Endothelial cell of umbilical vein (primary cell): Measurements from ENCODE around the gene COPZ2. TPM values are rescaled to one million over a fixed set of nuclear protein-coding genes. Genes with fewer than 3 reads are reported as not detected.

Experiments
- BruUV-seq: library from RNA; stranded (reverse); fragments of 400-500 nt; replicated peaks from 2 replicates; lab custom pipeline; 2021; lab: Mats Ljungman, UMichigan
- CTCF ChIA-PET: fragments of 300-600, 350-600 bp; sonication (Branson Sonifier 250); formaldehyde crosslinking; loops from one replicate; lab custom pipeline; 2021; ENCODE audit warnings: antibody characterized with exemption, inconsistent platforms; lab: Charles Lee
- POLR2A ChIA-PET: fragments of 300-600, 350-600 bp; sonication (Branson Sonifier 250); formaldehyde crosslinking; loops from one replicate; lab custom pipeline; 2021; ENCODE audit warnings: antibody characterized with exemption, inconsistent platforms; lab: Charles Lee
- DNase-seq: peaks from one replicate; pipeline ENCODE4 v3.0.0-alpha.2; 2011; ENCODE audit warnings: low read depth, low spot score
- FAIRE-seq: peaks from 2 replicates; lab custom pipeline; 2011; peaks lifted over from hg19 to GRCh38; lab: Jason Lieb, UNC
- H2AFZ ChIP-seq: 2 replicates; pipeline ENCODE4 v1.6.0; 2012; ENCODE audit warnings: low read depth, low read length, control low read depth, inconsistent platforms
- H3K27ac ChIP-seq: 2 replicates; pipeline ENCODE4 v1.5.1; 2011; ENCODE audit warnings: low read depth, mild to moderate bottlenecking, control low read depth, low read length, moderate library complexity; ENCODE audit not compliant: insufficient read depth
- H3K27me3 ChIP-seq, 2 experiments: 2 replicates each; pipeline versions ENCODE4 v1.6.0 to v1.6.1; 2011; ENCODE audit warnings: low read length in 2 of 2, mixed read lengths in 1 of 2; ENCODE audit not compliant: control insufficient read depth in 2 of 2, insufficient read depth in 2 of 2
- H3K36me3 ChIP-seq, 2 experiments: 2 replicates in 1 of 2; 3 replicates in 1 of 2; pipeline ENCODE4 v1.5.1; 2011; ENCODE audit warnings: low read length in 2 of 2, mild to moderate bottlenecking in 1 of 2, moderate library complexity in 1 of 2; ENCODE audit not compliant: control insufficient read depth in 2 of 2, insufficient read depth in 2 of 2; ENCODE audit errors: extremely low read depth in 1 of 2
- H3K4me1 ChIP-seq: 3 replicates; pipeline ENCODE4 v1.5.1; 2011; ENCODE audit warnings: mild to moderate bottlenecking, low read length; ENCODE audit not compliant: control insufficient read depth, insufficient read depth; ENCODE audit errors: extremely low read depth
- H3K4me2 ChIP-seq: 2 replicates; pipeline ENCODE4 v1.6.1; 2011; ENCODE audit warnings: low read length, control low read depth, mixed read lengths; ENCODE audit not compliant: insufficient read depth
- H3K4me3 ChIP-seq, 3 experiments: fragments of 200-600 bp in 1 of 3; sonication (generic), shearing (Covaris generic) in 1 of 3; replicated peaks in 1 of 3; 2 replicates each; pipeline ENCODE4 v1.5.1; 2011 to 2016; ENCODE audit warnings: control low read depth in 3 of 3, low read length in 3 of 3, mild to moderate bottlenecking in 2 of 3, inconsistent platforms in 1 of 3, low read depth in 1 of 3, moderate library complexity in 1 of 3; ENCODE audit not compliant: insufficient read depth in 1 of 3
- H3K79me2 ChIP-seq: 2 replicates; pipeline ENCODE4 v1.6.0; 2012; ENCODE audit warnings: low read length, inconsistent platforms; ENCODE audit not compliant: control insufficient read depth, insufficient read depth
- H3K9ac ChIP-seq: replicated peaks from 2 replicates; pipeline ENCODE3; 2011; ENCODE audit warnings: low read length, control low read depth; ENCODE audit not compliant: insufficient read depth; ENCODE audit errors: extremely low read depth
- H3K9me1 ChIP-seq: replicated peaks from 3 replicates; pipeline ENCODE4 v1.6.0; 2011; ENCODE audit warnings: mild to moderate bottlenecking, low read length; ENCODE audit not compliant: control insufficient read depth, insufficient read depth; ENCODE audit errors: extremely low read depth
- H3K9me3 ChIP-seq: replicated peaks from 2 replicates; pipeline ENCODE4 v1.5.1; 2012; ENCODE audit warnings: low read length, inconsistent platforms; ENCODE audit not compliant: control insufficient read depth, insufficient read depth
- H4K20me1 ChIP-seq: replicated peaks from 2 replicates; pipeline ENCODE3; 2011; ENCODE audit warnings: mild to moderate bottlenecking, low read length; ENCODE audit not compliant: control insufficient read depth, insufficient read depth; ENCODE audit errors: extremely low read depth
- EZH2 ChIP-seq: IDR thresholded peaks from 2 replicates; pipeline ENCODE4 v1.6.1; 2012; ENCODE audit warnings: borderline replicate concordance, low read depth, mild to moderate bottlenecking, moderate library complexity, low read length, inconsistent platforms; ENCODE audit not compliant: severe bottlenecking
- FOS ChIP-seq: IDR thresholded peaks from 2 replicates; pipeline ENCODE4 v1.6.1; 2011; ENCODE audit warnings: mild to moderate bottlenecking, low read length, moderate library complexity, borderline replicate concordance; ENCODE audit not compliant: insufficient read depth
- GATA2 ChIP-seq: IDR thresholded peaks from 2 replicates; pipeline ENCODE4 v1.7.0; 2011; ENCODE audit warnings: low read depth, mild to moderate bottlenecking, moderate library complexity, mixed read lengths, low read length; ENCODE audit not compliant: insufficient read length, insufficient read depth
- JUN ChIP-seq: IDR thresholded peaks from 2 replicates; pipeline ENCODE4 v1.6.1; 2011; ENCODE audit warnings: borderline replicate concordance, low read depth; ENCODE audit not compliant: insufficient read length, insufficient read depth
- MAX ChIP-seq: IDR thresholded peaks from 2 replicates; pipeline ENCODE4 v1.6.1; 2011; ENCODE audit not compliant: insufficient read depth, insufficient read length
- MYC ChIP-seq: IDR thresholded peaks from one replicate; pipeline ENCODE4 v1.6.1; 2011; ENCODE audit warnings: mild to moderate bottlenecking, low read depth, low read length
- POLR2A ChIP-seq: IDR thresholded peaks from 2 replicates; pipeline ENCODE4 v1.6.1; 2012; ENCODE audit warnings: low read depth, mild to moderate bottlenecking, control low read depth, low read length
- POLR2AphosphoS5 ChIP-seq: IDR thresholded peaks from 2 replicates; pipeline ENCODE4 v1.6.1; 2012; ENCODE audit warnings: low read depth, mild to moderate bottlenecking, control low read depth, low read length, moderate library complexity; ENCODE audit not compliant: insufficient read depth
- dilution Hi-C: fragments of 300-500 bp; cut with MboI; formaldehyde crosslinking; loops from one replicate; pipeline ENCODE4 v1.15.0; 2019; ENCODE audit warnings: low sequenced_read_pairs; ENCODE audit not compliant: extremely low pct_ligation_motif_present
- intact Hi-C: fragments of 100-400 bp; cut with micrococcal nuclease; formaldehyde crosslinking; loops from one replicate; pipeline ENCODE4 v1.10.0; 2022
- polyA plus RNA-seq, 4 experiments: library from polyadenylated mRNA; depleted of rRNA in 3 of 4; stranded (reverse) in 3 of 4; unstranded in 1 of 4; fragments of >200 nt; gene quantifications; 2 replicates each; pipeline versions ENCODE4 v1.2.1 to v1.2.3, GENCODE V29; 2011 to 2012; ENCODE audit warnings: missing spikeins in 1 of 4
- total RNA-seq: library from RNA; stranded (reverse); gene quantifications from 2 replicates; pipeline ENCODE4 v1.2.3, GENCODE V29; 2021
- TF ChIP-seq, protein P1 (sequence below), 2 donors: IDR thresholded peaks; 1 replicate in 1 of 2; 2 replicates in 1 of 2; pipeline ENCODE4 v1.5.1; 2011; ENCODE audit warnings: low read length in 2 of 2, mild to moderate bottlenecking in 2 of 2, moderate library complexity in 2 of 2, control low read depth in 1 of 2, inconsistent platforms in 1 of 2, low read depth in 1 of 2; ENCODE audit not compliant: insufficient read depth in 1 of 2; ENCODE audit errors: extremely low read depth in 1 of 2

The COPZ2 gene
- total and polyA plus RNA-seq, 2 donors (not counting 3 experiments of a cell fraction or from before 2014, with no cell fraction given), result 16.3 to 28.1 TPM

- Histone ChIP-seq H3K9me1 (no peaks in the 10 kb centered on the region), H3K9me3 (no peaks in the 10 kb centered on the region), H4K20me1 (no peaks in the 10 kb centered on the region), H3K27ac (no peak overlapping the region), H3K36me3 (no peaks in the 10 kb centered on the region), H3K9ac (no peak overlapping the region), H3K27me3 (no peaks in the 10 kb centered on the region), H3K4me2 (no peak overlapping the region), H2AFZ (no peak overlapping the region), H3K4me3 (no peak overlapping the region), H3K4me1 (no peaks in the 10 kb centered on the region), H3K79me2 (no peaks in the 10 kb centered on the region)
- dilution Hi-C loops (no loop called here), intact Hi-C loops (no loop called here)
- BruUV-seq, result no TSS peak
- no peak for TF ChIP-seq MAX
- no peak for TF ChIP-seq MYC
- no peak for TF ChIP-seq POLR2A
- TF ChIP-seq POLR2AphosphoS5, result no peak
- no peak for TF ChIP-seq JUN
- TF ChIP-seq GATA2, result no peak
- TF ChIP-seq EZH2, result no peak
- TF ChIP-seq FOS, result no peak
- TF ChIP-seq, protein P1, sequence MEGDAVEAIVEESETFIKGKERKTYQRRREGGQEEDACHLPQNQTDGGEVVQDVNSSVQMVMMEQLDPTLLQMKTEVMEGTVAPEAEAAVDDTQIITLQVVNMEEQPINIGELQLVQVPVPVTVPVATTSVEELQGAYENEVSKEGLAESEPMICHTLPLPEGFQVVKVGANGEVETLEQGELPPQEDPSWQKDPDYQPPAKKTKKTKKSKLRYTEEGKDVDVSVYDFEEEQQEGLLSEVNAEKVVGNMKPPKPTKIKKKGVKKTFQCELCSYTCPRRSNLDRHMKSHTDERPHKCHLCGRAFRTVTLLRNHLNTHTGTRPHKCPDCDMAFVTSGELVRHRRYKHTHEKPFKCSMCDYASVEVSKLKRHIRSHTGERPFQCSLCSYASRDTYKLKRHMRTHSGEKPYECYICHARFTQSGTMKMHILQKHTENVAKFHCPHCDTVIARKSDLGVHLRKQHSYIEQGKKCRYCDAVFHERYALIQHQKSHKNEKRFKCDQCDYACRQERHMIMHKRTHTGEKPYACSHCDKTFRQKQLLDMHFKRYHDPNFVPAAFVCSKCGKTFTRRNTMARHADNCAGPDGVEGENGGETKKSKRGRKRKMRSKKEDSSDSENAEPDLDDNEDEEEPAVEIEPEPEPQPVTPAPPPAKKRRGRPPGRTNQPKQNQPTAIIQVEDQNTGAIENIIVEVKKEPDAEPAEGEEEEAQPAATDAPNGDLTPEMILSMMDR (IDR thresholded peaks at IDR 0.05; ENCODE audit: extremely low read depth in 1 of 2, insufficient read depth in 1 of 2, low read depth in 1 of 2, low read length in 2 of 2), result no peak
- POLR2A ChIA-PET, result no interaction called here
- CTCF ChIA-PET, result interaction anchor here (0.8 to 1.6 kb wide), 7 partner anchors 10 to 222 kb away, joined by 3 to 7 read pairs (median 4); partner anchors contain the start of gene CDK5RAP3
- FAIRE-seq (no peak), DNase-seq (no peak)
Observed at GRCh38 chr17:47993964-47994363, 43.6 kb downstream of the COPZ2 start.
